ENCODE results near the gene KIRREL3.

Gene KIRREL3

GRCh38 chr11:126417091-126417862 is 583.3 kb downstream of the KIRREL3 start:
- DNase-seq (ENCODE audit: low spot score), result no peak

DNA sequence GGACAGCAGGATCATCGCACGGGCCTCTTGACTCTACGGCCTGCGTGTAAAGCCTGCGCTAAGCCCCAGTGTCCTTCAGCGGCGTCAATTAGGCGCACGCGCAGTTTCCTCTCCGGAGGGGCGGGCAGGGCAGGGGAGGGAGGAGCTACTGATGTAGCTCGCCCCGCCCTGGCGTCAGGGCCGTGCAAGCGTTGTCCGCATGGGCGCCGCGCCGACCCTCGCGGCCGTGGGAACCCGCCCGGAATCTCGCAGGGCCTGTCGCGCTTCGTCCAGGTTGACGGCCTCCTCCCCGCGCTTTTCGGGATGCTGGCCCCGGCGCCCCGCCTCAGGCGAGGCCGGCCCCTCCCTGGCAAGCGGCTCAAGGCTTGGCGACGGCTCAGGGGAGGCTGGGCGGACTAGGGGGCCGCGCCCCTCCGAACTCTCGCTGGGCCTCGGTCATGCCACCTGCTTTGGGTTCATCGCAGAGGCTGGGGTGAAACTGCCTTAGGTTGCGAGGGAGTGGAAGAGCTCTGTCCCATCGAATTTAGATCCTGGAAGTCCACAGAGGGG is 584.0 kb downstream of the KIRREL3 start:
- DNase-seq (ENCODE audit: low spot score), result peak; percentile 30

GRCh38 chr11:126415669-126416420 is 584.7 kb downstream of the KIRREL3 start:
- DNase-seq (ENCODE audit: low spot score), result no peak

GRCh38 chr11:126415128-126415527 is 585.4 kb downstream of the KIRREL3 start:
- DNase-seq (ENCODE audit: low spot score), result no peak

DNA sequence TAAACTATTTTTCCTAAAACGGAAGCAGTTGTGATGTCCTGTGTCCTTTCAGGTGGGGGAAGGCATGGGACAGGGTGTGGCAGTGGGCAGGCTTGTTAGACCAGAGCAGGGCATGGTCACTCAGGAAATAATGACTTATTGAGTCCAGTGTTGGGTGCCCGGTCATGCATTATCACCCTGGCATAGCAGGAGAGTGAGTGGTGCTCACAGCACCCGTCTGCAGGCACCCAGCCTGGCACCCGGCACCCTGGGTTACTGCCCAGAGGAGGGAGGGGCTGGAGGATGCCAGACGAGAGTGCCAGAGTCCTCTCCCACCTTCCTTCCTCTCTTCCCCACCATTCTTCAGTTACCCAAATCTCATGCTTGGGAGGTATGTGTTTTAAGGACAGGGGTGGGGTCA is 586.0 kb downstream of the KIRREL3 start:
- DNase-seq (ENCODE audit: low spot score), result no peak

GRCh38 chr11:126413843-126414405 is 586.6 kb downstream of the KIRREL3 start:
- no peak for DNase-seq (ENCODE audit: low spot score)

DNA sequence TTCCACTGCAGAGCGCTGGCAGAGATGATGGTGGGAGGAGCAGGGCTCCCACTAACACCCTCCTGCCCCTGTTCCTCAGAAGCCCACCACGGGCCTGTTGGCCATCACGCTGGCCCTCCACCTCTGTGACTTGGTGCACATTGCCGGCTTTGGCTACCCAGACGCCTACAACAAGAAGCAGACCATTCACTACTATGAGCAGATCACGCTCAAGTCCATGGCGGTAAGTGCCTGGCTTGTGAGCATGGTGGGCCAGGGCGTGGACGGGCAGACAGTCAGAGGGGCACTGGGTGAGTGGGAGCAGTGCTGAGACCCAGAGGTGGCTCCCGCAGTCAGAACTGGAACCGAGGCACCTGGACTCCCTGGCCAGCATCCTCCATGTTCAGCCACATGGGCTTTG is 587.1 kb downstream of the KIRREL3 start:
- DNase-seq (ENCODE audit: low spot score), result no peak

GRCh38 chr11:126411971-126412381 is 588.6 kb downstream of the KIRREL3 start:
- no peak for DNase-seq (ENCODE audit: low spot score)

DNA sequence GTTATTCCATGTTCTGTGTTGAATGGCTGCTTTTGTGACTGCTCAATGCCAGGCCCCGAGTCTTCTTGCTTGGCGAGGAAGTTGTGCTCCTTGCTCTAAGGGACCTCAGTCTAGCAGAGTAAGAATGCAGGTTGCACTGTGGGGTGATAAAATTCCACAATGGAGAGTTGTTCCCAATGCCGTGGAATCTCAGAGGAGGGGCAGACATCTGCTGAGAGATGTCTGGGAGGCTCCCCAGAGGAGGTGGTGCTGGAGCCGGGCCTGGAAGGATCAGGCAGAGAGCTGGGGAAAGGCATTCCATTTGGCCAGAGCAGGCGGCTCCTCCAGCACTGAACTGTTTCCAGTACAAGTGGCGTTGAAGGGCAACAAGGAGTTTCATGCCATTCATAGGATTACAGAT is 589.9 kb downstream of the KIRREL3 start:
- no peak for DNase-seq (ENCODE audit: low spot score)

DNA sequence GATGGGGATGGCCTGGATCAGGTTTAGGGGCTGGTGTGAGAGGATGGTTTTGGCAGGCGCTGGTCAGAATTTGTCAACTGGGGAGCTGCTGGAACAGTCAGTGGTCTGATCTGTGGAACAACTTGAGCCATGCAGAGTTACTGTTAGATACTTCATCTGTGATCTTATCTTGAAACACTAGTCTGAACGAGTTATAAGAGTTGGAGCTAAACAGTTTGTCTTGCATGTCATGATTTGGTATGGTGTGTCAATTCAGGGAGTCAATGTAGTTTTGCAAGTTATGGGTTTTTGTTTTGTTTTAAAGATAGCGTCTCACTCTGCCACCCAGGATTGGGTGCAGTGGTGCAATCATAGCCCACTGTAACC is 591.0 kb downstream of the KIRREL3 start:
- no peak for DNase-seq (ENCODE audit: low spot score)

GRCh38 chr11:126408901-126409619 is 591.5 kb downstream of the KIRREL3 start:
- DNase-seq (ENCODE audit: low spot score), result no peak

DNA sequence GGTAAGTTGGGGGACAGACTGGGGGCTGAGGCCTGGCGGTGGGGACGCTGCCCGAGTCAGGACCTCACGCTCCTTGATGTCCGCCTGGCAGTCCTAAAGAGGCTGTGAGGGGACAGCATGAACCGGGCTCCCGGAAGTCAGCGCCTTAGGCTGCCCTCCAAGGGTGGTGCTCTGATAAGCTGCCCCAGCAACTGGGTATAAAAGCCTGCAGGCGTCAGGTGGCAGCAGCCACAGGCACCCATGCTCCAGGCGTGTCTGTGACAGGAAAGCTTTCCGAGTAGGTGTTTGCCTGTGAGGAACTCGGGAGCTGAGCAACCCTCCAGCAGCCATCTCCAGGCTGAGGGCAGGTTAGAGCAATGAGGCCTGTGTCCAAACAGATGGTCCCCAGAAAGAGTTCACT is 592.1 kb downstream of the KIRREL3 start:
- no peak for DNase-seq (ENCODE audit: low spot score)

GRCh38 chr11:126407682-126408288 is 592.8 kb downstream of the KIRREL3 start:
- no peak for DNase-seq (ENCODE audit: low spot score)

DNA sequence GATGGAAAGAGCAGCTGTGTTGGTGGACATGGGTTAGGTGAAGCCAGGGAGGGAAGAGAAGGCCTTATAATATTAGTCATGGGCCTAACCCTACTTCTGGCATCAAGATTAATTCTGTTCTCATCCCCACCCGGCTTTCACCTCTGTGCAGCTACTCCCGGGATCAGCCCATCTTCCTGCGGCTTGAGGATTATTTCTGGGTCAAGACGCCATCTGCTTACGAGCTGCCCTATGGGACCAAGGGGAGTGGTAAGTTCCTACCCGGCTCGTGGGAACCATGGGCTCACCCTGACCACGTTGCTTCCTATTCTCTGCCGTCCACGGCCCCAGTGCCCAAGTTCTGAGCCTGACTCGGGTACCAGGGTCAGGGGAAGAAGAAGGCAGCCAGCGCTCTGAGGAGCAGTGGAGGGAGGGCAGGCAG is 593.5 kb downstream of the KIRREL3 start:
- no peak for DNase-seq (ENCODE audit: low spot score)

DNA sequence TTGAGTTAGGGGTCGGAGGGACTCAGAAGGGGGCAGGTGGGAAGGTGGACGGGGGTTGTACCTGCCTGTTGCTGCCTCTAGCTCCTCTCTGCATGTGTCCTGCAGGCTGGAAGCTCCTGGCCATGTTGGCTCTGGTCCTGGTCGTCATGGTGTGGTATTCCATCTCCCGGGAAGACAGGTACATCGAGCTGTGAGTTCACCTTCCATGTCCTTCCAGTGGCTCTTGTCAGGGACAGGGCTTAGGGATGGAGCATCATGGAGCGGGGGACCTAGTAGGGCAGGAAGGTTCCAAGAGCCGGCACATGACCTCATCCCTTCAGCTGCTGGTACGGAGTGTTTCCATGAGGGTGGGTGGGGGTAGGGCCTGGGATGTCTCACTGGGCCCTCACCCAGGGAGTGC is 594.2 kb downstream of the KIRREL3 start:
- no peak for DNase-seq (ENCODE audit: low spot score)

DNA sequence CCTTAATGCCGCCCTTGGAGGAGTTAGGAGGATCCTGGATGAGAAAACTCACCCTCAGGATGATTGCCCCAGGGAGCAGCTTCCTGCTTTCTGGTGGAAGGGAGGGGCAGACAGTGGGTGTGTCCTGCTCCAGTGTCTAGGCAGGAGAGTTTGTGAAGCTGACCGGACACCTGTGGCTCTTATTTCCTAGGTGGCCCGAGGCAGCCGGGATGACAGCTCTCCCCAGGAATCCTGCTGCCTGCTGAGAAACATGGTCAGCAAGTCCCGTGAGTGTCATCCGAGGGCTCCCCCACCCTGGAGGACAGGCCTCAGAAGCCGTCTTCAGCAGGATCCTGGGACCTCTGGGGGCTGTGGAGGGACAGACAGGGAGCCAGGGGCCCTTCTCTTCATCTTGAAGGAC is 594.7 kb downstream of the KIRREL3 start:
- DNase-seq (ENCODE audit: low spot score), result no peak

GRCh38 chr11:126405374-126405773 is 595.2 kb downstream of the KIRREL3 start:
- DNase-seq (ENCODE audit: low spot score), result no peak

DNA sequence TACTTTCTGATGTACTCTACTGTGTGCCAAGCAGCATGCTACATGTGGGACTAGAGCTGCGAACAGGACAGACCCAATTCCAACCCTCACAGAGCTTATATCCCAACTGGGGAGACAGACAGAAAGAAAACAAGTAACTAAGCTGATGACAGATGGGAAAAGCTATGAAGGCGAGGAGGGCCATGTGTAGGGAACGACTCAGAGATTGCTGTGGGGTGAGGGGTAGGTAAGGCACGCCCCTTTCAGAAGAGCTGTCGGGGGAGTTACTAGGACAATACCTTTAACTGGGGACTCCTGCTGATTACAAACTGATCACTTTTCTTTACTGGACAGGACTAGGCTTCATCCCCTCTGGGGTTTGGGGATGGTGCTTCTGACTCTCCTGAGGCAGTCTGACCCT is 596.2 kb downstream of the KIRREL3 start:
- no peak for DNase-seq (ENCODE audit: low spot score)

- no peak for DNase-seq (ENCODE audit: low spot score)
Observed at GRCh38 chr11:126403658-126404057, 596.9 kb downstream of the KIRREL3 start.

DNA sequence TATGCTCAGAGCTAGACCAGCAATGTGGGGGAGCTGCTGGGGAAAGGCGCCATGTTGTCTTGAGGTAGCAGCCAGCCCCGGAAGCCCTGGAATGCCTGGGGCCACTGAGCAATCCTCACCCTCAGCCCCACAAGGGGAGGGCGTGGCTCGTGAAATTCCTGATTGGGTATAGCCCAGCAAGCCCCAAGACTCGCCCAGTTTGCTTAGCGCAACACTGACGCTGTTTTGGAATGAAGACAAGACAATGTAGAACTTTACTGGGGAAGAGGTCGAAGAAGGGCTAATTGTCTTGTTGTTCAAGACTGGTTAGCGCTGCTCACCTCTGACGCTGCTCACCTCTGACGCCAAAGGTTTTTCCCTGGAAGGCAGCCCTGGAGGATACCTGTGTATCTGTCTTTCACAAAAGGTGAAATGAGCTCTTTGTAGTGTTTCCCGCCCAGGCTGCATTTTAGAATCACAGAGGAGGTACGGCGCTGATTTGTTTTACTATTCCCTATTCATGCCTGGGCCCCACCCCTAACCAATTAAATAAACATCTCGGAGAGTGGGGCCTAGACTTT is 597.5 kb downstream of the KIRREL3 start:
- no peak for DNase-seq (ENCODE audit: low spot score)

DNA sequence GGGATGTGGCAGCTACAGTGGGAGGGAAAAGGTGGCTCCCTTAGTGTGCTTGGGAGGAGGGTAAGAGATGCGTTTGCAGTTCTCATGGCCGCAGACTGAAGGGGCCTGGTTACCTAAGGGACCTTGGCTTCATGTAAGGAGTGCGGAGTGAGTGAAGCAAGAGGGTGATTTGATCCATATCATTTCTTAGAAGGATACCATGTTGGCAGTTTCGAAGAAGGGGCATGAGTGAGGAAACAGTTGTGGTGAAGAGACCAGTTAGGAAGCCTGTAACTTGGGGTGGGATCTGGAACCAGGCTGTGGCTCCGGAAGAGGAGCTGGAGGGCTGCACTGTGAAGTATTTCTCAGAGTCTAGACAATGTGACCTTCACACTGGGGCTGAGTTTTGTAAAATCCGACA is 600.1 kb downstream of the KIRREL3 start:
- no peak for DNase-seq (ENCODE audit: low spot score)

GRCh38 chr11:126400019-126400418 is 600.6 kb downstream of the KIRREL3 start:
- DNase-seq (ENCODE audit: low spot score), result no peak
